ENCODE measurements around the gene KIDINS220. TPM values are rescaled to one million over a fixed set of nuclear protein-coding genes. Genes with fewer than 3 reads are reported as not detected.

Gene KIDINS220
- total and polyA plus RNA-seq, 2 experiments from 2014 or later = 24.2 to 77.5 TPM

DNA sequence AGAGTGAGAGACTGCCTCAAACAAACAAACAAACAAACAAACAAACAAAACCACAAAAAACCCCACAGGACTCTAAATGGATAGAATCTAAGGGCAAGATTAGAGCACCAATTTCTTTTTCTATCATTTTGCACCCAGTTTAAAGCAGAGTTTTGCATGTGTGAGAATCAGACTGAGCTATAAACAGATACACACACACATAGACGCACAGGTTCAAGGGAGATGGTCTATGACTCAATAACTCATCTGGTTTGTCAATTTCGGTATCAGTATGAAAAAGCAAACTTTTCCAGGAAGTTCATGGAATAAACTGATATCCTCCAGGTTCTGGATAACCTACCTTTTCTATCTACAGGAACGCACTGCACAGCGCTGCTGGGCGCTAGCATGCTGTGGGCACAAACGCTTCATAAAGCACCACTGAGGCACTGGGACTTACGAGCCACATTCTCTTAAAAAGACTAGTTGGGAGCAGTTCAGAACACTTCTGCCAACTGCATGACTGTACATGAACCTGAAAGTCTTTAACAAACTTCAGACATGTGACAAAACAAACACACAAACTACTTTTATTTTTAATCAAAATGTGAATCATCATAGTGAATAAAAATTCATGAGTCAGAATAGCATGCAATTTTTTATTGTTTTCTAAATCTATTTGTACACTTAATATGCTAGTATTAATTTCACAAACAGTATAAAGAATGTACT, 109.0 kb downstream of the KIDINS220 start:
- TF ChIP-seq EZH2phosphoT487 (IDR thresholded peaks at IDR 0.05; ENCODE audit: low read depth, severe bottlenecking, unreplicated experiment) = no peak
- no peak for TF ChIP-seq EZH2 (IDR thresholded peaks at IDR 0.05; ENCODE audit: borderline replicate concordance)
- TF ChIP-seq, protein P1, sequence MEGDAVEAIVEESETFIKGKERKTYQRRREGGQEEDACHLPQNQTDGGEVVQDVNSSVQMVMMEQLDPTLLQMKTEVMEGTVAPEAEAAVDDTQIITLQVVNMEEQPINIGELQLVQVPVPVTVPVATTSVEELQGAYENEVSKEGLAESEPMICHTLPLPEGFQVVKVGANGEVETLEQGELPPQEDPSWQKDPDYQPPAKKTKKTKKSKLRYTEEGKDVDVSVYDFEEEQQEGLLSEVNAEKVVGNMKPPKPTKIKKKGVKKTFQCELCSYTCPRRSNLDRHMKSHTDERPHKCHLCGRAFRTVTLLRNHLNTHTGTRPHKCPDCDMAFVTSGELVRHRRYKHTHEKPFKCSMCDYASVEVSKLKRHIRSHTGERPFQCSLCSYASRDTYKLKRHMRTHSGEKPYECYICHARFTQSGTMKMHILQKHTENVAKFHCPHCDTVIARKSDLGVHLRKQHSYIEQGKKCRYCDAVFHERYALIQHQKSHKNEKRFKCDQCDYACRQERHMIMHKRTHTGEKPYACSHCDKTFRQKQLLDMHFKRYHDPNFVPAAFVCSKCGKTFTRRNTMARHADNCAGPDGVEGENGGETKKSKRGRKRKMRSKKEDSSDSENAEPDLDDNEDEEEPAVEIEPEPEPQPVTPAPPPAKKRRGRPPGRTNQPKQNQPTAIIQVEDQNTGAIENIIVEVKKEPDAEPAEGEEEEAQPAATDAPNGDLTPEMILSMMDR (IDR thresholded peaks at IDR 0.05; ENCODE audit: poor library complexity) = no peak
- H3K4me1 ChIP-seq (ENCODE audit: insufficient read depth) = no peaks in the 10 kb centered on the region
- H4K20me1 ChIP-seq (ENCODE audit: insufficient read depth, poor library complexity, severe bottlenecking) = no peaks in the 10 kb centered on the region
- H3K4me2 ChIP-seq = no peak overlapping the region
- H3K27me3 ChIP-seq = no peaks in the 10 kb centered on the region
- no peaks in the 10 kb centered on the region for H3K36me3 ChIP-seq (replicated peaks; ENCODE audit: insufficient read depth, low read depth)
- no peak for DNase-seq (ENCODE audit: low spot score)
- H3K79me2 ChIP-seq = no peaks in the 10 kb centered on the region
- no peaks in the 10 kb centered on the region for H3K9me2 ChIP-seq (replicated peaks; ENCODE audit: insufficient read depth)
- no peak overlapping the region for H2AFZ ChIP-seq
- H3K9me3 ChIP-seq (ENCODE audit: low read depth) = no peaks in the 10 kb centered on the region
- whole genome bisulfite sequencing (ENCODE audit: low lambda C conversion rate, missing lambda C conversion rate) = 95% methylated on average over 7 of the region's 7 CpGs
- H3K4me3 ChIP-seq = no peak overlapping the region
- no peak overlapping the region for H3K27ac ChIP-seq

GRCh38 chr2:8725838-8726237, 111.6 kb downstream of the KIDINS220 start:
- H2AFZ ChIP-seq = no peak overlapping the region
- H3K27me3 ChIP-seq = no peaks in the 10 kb centered on the region
- H3K27ac ChIP-seq = no peak overlapping the region
- 91% methylated on average over 7 of the region's 7 CpGs for WGBS (ENCODE audit: low lambda C conversion rate, missing lambda C conversion rate)
- TF ChIP-seq EZH2phosphoT487 (IDR thresholded peaks at IDR 0.05; ENCODE audit: low read depth, severe bottlenecking, unreplicated experiment) (no peak), EZH2 (IDR thresholded peaks at IDR 0.05; ENCODE audit: borderline replicate concordance) (no peak)
- TF ChIP-seq, protein P1 (IDR thresholded peaks at IDR 0.05; ENCODE audit: poor library complexity) = no peak
- no peaks in the 10 kb centered on the region for H4K20me1 ChIP-seq (ENCODE audit: insufficient read depth, poor library complexity, severe bottlenecking)
- no peak overlapping the region for H3K4me2 ChIP-seq
- H3K36me3 ChIP-seq (replicated peaks; ENCODE audit: insufficient read depth, low read depth) = no peaks in the 10 kb centered on the region
- no peaks in the 10 kb centered on the region for H3K9me3 ChIP-seq (ENCODE audit: low read depth)
- H3K4me3 ChIP-seq = no peak overlapping the region
- H3K4me1 ChIP-seq (ENCODE audit: insufficient read depth) = no peaks in the 10 kb centered on the region
- no peaks in the 10 kb centered on the region for H3K79me2 ChIP-seq
- DNase-seq (ENCODE audit: low spot score) = no peak
- no peaks in the 10 kb centered on the region for H3K9me2 ChIP-seq (replicated peaks; ENCODE audit: insufficient read depth)

- Histone ChIP-seq H3K4me1 (ENCODE audit: insufficient read depth) (no peaks in the 10 kb centered on the region), H2AFZ (no peak overlapping the region), H3K36me3 (replicated peaks; ENCODE audit: insufficient read depth, low read depth) (no peaks in the 10 kb centered on the region), H3K27ac (no peak overlapping the region), H3K79me2 (no peaks in the 10 kb centered on the region), H3K4me2 (no peak overlapping the region), H3K9me2 (replicated peaks; ENCODE audit: insufficient read depth) (no peaks in the 10 kb centered on the region), H3K9me3 (ENCODE audit: low read depth) (no peaks in the 10 kb centered on the region), H4K20me1 (ENCODE audit: insufficient read depth, poor library complexity, severe bottlenecking) (no peaks in the 10 kb centered on the region), H3K4me3 (no peak overlapping the region), H3K27me3 (no peaks in the 10 kb centered on the region)
- DNase-seq (ENCODE audit: low spot score) = no peak
- TF ChIP-seq EZH2 (IDR thresholded peaks at IDR 0.05; ENCODE audit: borderline replicate concordance) = no peak
- no peak for TF ChIP-seq EZH2phosphoT487 (IDR thresholded peaks at IDR 0.05; ENCODE audit: low read depth, severe bottlenecking, unreplicated experiment)
- TF ChIP-seq, protein P1 (IDR thresholded peaks at IDR 0.05; ENCODE audit: poor library complexity) = no peak
- WGBS (ENCODE audit: low lambda C conversion rate, missing lambda C conversion rate) = 97% methylated on average over 10 of the region's 10 CpGs
Observed at GRCh38 chr2:8722986-8723385, 114.4 kb downstream of the KIDINS220 start.
